Transverse colon (tissue), 4 donors: ENCODE measurements around the gene CNNM3. TPM values are rescaled to one million over a fixed set of nuclear protein-coding genes. Genes with fewer than 3 reads are reported as not detected.

Experiments used
- DNase-seq: peaks from one replicate; pipeline ENCODE4 v3.0.0-alpha.2; 2019
- H3K27ac ChIP-seq, 4 donors: fragments of 200-600 bp; sonication (generic); 2 replicates each; pipeline ENCODE4 v1.5.1; 2016 to 2018; ENCODE audit warnings: inconsistent platforms in 4 of 4
- H3K27me3 ChIP-seq: fragments of 200-600 bp; sonication (generic); 2 replicates; pipeline ENCODE4 v1.5.1; 2017; ENCODE audit warnings: inconsistent platforms
- H3K36me3 ChIP-seq, 4 donors: fragments of 200-600 bp; sonication (generic); 2 replicates each; pipeline ENCODE4 v1.5.1; 2017 to 2019; ENCODE audit warnings: inconsistent platforms in 4 of 4
- H3K4me1 ChIP-seq, 4 donors: fragments of 200-600 bp; sonication (generic); 2 replicates each; pipeline ENCODE4 v1.5.1; 2017 to 2020; ENCODE audit warnings: inconsistent platforms in 4 of 4
- H3K4me3 ChIP-seq, 4 donors: fragments of 200-600 bp; sonication (generic); 1 replicate in 1 of 4; 2 replicates in 3 of 4; pipeline versions ENCODE4 v1.5.1 to v1.6.1; 2017 to 2019; ENCODE audit warnings: inconsistent platforms in 4 of 4
- H3K9me3 ChIP-seq, 2 donors: fragments of 200-600 bp; sonication (generic); 2 replicates each; pipeline ENCODE4 v1.5.1; 2017 to 2019; ENCODE audit warnings: inconsistent platforms in 2 of 2
- EP300 ChIP-seq: sonication (generic); formaldehyde crosslinking; IDR thresholded peaks from one replicate; pipeline ENCODE4 v1.6.1; 2017; ENCODE audit warnings: antibody characterized with exemption, low read depth
- POLR2A ChIP-seq: fragments of 450-650 bp; IDR thresholded peaks from one replicate; pipeline ENCODE4 v1.6.1; 2016; ENCODE audit warnings: antibody characterized with exemption, mild to moderate bottlenecking, moderate library complexity
- POLR2AphosphoS5 ChIP-seq, 3 donors: sonication (generic); formaldehyde crosslinking; IDR thresholded peaks; one replicate each; pipeline ENCODE4 v1.6.1; 2016; ENCODE audit warnings: antibody characterized with exemption in 3 of 3
- WGBS, 2 donors: methylation state at CpG; one replicate each; pipeline ENCODE4 v1.1.5; 2018; ENCODE audit warnings: low coverage in 1 of 2; 5-methylcytosine and 5-hydroxymethylcytosine counted together
- in situ Hi-C, 4 donors: fragments of 200-750 bp; cut with MboI; loops; one replicate each; pipeline versions ENCODE4 v1.15.0 to v1.15.1; 2017; ENCODE audit warnings: low sequenced_read_pairs in 3 of 4, low pct_ligation_motif_present in 1 of 4, low pct_unique_long_range_greater_than_20kb in 1 of 4
- intact Hi-C: fragments of 100-400 bp; cut with DNase I; formaldehyde crosslinking; loops from one replicate; pipeline ENCODE4 v1.15.1; 2023; ENCODE audit warnings: low total_unique reads
- total RNA-seq, 4 donors: library from RNA; depleted of rRNA; stranded (reverse); fragments of >200 nt; gene quantifications; one replicate each; pipeline ENCODE4 v1.1.0, GENCODE V29; 2016
- TF ChIP-seq, protein P1 (sequence below), 5 experiments: fragments of 200-600 bp in 3 of 5; fragments of 450-650 bp in 2 of 5; sonication (generic) in 3 of 5; IDR thresholded peaks; 1 replicate in 2 of 5; 2 replicates in 3 of 5; pipeline ENCODE4 v1.5.1; 2016 to 2017; ENCODE audit warnings: antibody characterized with exemption in 5 of 5, inconsistent platforms in 3 of 5, mild to moderate bottlenecking in 2 of 5, moderate library complexity in 1 of 5

Gene CNNM3
- total RNA-seq, 4 donors from 2014 or later, result 14.2 to 54.3 (median 22.3) TPM

DNA sequence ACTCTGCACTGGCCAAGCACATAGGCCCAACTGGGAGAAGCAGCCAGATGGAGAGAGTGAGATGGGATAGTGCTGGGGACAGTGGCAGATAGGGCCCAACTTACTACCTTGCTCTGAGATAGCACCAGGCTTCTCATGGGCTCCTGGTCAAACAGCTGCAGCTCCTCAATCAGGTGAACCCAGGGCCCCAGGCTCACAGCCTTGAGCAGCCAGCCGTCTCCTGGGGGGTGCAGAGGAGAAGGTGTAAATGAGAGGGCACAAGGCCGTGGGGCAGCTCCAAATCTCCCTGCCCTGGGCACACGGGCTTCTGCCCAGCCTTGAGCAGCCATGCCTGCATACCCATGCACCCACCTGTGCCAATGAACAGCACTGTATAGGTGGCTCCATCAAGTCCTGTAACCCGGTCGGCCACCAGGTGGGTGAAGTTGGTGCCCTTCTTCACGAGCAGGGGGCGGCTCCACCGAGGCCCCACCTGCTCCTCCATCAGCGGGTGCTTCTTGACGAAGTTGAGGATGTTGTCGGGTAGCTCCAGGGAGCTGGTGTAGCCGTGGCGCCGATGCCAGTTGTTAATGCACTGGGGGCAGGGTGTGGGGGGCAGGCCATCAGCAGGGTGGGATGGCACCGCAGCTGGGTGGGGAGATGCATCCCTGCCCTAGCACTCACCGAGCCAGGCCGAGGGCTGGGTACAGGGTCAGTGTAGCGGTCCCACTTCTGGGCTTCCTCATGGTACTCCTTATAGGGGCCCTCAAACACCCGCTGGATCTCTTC lies 47.7 kb downstream of the CNNM3 start:
- H3K9me3 ChIP-seq, result no peaks in the 10 kb centered on the region
- in situ Hi-C loops, result no loop called here
- peaks cover 18 to 54% (median 48%) of the 10 kb centered on the region in 4 donors for H3K4me1 ChIP-seq
- TF ChIP-seq EP300, result no peak
- TF ChIP-seq, protein P1, sequence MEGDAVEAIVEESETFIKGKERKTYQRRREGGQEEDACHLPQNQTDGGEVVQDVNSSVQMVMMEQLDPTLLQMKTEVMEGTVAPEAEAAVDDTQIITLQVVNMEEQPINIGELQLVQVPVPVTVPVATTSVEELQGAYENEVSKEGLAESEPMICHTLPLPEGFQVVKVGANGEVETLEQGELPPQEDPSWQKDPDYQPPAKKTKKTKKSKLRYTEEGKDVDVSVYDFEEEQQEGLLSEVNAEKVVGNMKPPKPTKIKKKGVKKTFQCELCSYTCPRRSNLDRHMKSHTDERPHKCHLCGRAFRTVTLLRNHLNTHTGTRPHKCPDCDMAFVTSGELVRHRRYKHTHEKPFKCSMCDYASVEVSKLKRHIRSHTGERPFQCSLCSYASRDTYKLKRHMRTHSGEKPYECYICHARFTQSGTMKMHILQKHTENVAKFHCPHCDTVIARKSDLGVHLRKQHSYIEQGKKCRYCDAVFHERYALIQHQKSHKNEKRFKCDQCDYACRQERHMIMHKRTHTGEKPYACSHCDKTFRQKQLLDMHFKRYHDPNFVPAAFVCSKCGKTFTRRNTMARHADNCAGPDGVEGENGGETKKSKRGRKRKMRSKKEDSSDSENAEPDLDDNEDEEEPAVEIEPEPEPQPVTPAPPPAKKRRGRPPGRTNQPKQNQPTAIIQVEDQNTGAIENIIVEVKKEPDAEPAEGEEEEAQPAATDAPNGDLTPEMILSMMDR (IDR thresholded peaks at IDR 0.05), result no peak
- TF ChIP-seq POLR2A, result no peak
- TF ChIP-seq POLR2AphosphoS5 (IDR thresholded peaks at IDR 0.05), result no peak
- 88% methylated on average over 19 of the region's 19 CpGs; no CpG with 5 or more reads in 1 of the 2 donors for WGBS, 2 donors
- no peak overlapping the region for H3K4me3 ChIP-seq
- no peaks in the 10 kb centered on the region for H3K27me3 ChIP-seq
- intact Hi-C loops, result no loop called here
- H3K36me3 ChIP-seq, result peaks cover 0 to 23% (median 6%) of the 10 kb centered on the region in 4 donors
- no peak for DNase-seq
- peak overlapping the region in 1 of 4 donors; percentile 100 for H3K27ac ChIP-seq

DNA sequence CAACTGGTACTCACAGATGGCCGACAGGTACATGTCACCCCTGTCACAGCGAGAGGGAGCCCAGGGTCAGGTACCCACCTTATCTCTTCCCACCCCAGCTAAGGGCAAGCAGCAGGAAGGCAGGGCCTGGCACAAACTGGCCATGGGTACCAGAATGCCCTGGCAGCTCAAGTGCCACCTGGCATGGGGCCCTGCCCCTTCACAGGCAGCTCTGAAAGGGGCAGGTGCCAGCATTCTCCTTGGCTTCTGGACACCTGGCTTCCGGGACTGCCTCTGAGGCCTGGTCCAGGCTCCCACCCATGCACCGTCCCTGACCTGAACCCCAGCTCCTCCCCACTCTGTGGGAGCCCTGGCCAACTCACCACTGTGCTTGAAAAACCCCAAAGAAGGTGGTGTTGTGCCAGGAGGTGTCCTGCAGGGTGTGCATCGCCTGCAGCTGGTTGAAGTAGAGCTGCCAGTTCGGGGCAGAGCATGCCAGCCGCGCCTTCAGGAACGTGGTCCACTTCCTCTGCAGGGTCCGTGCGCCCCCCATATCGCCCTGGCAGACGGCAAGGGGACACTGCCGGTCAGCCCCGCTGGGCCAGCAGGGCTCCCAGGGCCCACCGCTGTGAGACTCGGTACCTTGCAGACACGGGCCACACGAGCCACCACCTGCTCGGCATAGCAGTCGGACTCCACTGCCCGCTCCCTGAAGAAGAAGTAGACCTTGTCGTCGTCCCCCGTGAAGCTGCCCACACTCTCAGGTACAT lies 48.4 kb downstream of the CNNM3 start:
- DNase-seq, result no peak
- no peaks in the 10 kb centered on the region for H3K27me3 ChIP-seq
- peaks cover 14 to 48% (median 41%) of the 10 kb centered on the region in 4 donors for H3K4me1 ChIP-seq
- H3K36me3 ChIP-seq, result peaks cover 0 to 23% (median 6%) of the 10 kb centered on the region in 4 donors
- H3K4me3 ChIP-seq, result no peak overlapping the region
- intact Hi-C loops (no loop called here), in situ Hi-C loops (no loop called here)
- no peaks in the 10 kb centered on the region for H3K9me3 ChIP-seq
- no peak for TF ChIP-seq POLR2AphosphoS5 (IDR thresholded peaks at IDR 0.05)
- TF ChIP-seq, protein P1 (IDR thresholded peaks at IDR 0.05), result peak in 1 of 5 experiments; percentile 18
- WGBS, 2 donors, result 80% methylated on average over 24 of the region's 25 CpGs; no CpG with 5 or more reads in 1 of the 2 donors
- H3K27ac ChIP-seq, result peak overlapping the region in 1 of 4 donors; percentile 100

DNA sequence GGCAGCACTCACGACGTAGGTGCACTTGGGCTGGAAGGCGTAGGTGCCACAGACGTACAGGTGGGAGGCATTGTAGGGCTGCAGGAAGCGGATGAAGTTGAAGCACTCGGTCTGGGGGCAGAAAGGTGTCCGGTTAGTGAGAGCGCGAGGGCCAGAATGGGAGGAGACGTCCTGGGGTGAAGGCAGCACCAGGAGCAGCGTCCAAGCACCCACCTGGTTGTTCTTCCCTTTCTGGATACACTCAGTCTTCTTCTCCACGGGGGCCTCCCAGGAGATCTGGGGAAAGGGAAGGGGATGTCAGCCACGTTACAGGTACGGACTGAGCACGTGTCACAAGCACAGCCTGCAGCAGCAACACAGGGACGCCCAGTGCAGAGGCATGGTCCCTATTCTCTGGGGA lies 49.6 kb downstream of the CNNM3 start:
- 77% methylated on average over 16 of the region's 16 CpGs; no CpG with 5 or more reads in 1 of the 2 donors for WGBS, 2 donors
- DNase-seq, result no peak

More for the DNA sequence above, 49.6 kb downstream of the CNNM3 start:
- Histone ChIP-seq H3K9me3 (no peaks in the 10 kb centered on the region), H3K36me3 (peaks cover 0 to 23% (median 6%) of the 10 kb centered on the region in 4 donors), H3K4me1 (peaks cover 18 to 45% (median 41%) of the 10 kb centered on the region in 4 donors), H3K27ac (peak overlapping the region in 2 of 4 donors; percentile 94 to 100), H3K4me3 (no peak overlapping the region), H3K27me3 (no peaks in the 10 kb centered on the region)
- TF ChIP-seq POLR2AphosphoS5 (IDR thresholded peaks at IDR 0.05) (no peak), EP300 (no peak), POLR2A (no peak)
- TF ChIP-seq, protein P1 (IDR thresholded peaks at IDR 0.05), result no peak
- in situ Hi-C loops (no loop called here), intact Hi-C loops (no loop called here)
